Measurements from ENCODE around the gene TMEM106C. TPM values are rescaled to one million over a fixed set of nuclear protein-coding genes. Genes with fewer than 3 reads are reported as not detected.

Gene TMEM106C
- total RNA-seq, 2 experiments from 2014 or later: 148 to 158 TPM

DNA sequence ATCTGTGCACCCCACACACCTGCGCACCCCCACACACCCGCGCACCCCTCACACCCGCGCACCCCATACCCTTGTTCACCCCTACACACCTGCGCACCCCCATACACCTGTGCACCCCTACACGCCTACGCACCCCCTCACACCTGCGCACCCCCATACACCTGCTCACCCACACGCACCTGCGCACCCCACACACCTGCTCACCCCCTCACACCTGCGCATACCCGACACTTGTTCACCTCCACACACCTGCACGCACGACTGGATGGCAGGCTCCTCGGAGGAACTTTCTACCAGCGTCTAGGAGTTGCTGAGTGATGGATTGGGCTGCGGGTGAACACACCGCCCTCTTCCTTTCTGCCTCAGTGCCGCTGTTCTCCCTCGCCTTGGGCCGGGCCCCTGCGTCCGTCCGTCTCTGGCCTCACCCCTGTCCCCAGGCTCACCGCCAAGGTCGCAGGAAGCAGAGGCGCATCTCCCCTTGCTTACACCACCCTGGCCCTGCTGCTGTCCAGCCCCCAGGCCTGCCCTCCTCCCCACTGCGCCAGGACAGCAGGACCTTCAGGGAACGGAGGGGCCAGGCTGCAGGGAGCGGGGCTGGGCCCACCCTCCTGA, 20.7 kb upstream of the TMEM106C start:
- ATAC-seq (no peak), DNase-seq (no peak)
- ChIA-PET CTCF (no interaction called here), POLR2A (no interaction called here)
- Mint-ChIP-seq H3K27me3 (peaks cover 24% of the 10 kb centered on the region), H3K27ac (no peak overlapping the region), H3K9me3 (no peaks in the 10 kb centered on the region), H3K36me3 (ENCODE audit: low read depth) (no peaks in the 10 kb centered on the region), H3K4me1 (ENCODE audit: low read depth) (peaks cover 4% of the 10 kb centered on the region), H3K4me3 (no peak overlapping the region)
- TF ChIP-seq, protein P1, sequence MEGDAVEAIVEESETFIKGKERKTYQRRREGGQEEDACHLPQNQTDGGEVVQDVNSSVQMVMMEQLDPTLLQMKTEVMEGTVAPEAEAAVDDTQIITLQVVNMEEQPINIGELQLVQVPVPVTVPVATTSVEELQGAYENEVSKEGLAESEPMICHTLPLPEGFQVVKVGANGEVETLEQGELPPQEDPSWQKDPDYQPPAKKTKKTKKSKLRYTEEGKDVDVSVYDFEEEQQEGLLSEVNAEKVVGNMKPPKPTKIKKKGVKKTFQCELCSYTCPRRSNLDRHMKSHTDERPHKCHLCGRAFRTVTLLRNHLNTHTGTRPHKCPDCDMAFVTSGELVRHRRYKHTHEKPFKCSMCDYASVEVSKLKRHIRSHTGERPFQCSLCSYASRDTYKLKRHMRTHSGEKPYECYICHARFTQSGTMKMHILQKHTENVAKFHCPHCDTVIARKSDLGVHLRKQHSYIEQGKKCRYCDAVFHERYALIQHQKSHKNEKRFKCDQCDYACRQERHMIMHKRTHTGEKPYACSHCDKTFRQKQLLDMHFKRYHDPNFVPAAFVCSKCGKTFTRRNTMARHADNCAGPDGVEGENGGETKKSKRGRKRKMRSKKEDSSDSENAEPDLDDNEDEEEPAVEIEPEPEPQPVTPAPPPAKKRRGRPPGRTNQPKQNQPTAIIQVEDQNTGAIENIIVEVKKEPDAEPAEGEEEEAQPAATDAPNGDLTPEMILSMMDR (IDR thresholded peaks at IDR 0.05): no peak
- intact Hi-C loops (cut with micrococcal nuclease): loop anchor here (10.0 kb wide), 1 partner anchor 78 kb away; no protein-coding TSS in a partner anchor

DNA sequence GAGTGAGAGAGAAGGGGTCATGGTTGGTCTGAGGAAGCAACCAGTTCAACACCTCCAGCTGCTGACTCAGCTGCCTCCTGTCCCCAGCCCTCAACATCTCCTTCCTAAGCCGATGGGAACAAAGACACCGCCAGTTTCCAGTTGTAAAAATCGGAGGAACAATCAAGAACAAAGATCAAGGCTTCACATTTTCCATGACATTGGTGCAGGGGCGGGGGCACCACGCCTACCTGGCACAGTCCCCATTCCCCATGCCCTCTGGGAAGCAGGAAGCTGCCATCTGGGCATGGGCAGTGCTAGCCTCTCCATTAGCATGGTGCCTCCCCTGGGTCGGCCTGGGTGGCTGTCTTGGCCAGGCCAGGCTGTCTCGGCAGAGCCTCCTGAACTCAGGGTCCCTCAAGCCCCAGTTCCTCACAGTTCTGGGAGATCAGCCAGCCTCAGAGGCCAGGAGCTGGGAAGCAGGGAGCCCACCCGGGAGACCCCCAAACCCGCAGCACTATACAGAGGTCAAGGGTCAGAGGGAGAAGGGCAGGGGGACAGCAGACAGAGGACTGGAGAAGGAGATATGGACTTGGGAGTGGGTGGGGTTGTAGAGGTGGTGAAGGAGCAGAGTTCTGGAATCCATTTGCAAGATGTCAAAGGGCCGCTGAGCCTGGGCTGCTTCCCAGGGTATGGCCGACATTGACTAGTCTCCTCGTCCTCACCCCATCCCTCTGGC, 19.6 kb upstream of the TMEM106C start:
- ATAC-seq (no peak), DNase-seq (no peak)
- no peaks in the 10 kb centered on the region for H3K36me3 Mint-ChIP-seq (ENCODE audit: low read depth)
- peaks cover 4% of the 10 kb centered on the region for H3K4me1 Mint-ChIP-seq (ENCODE audit: low read depth)
- H3K4me3 Mint-ChIP-seq: no peak overlapping the region
- no peak overlapping the region for H3K27ac Mint-ChIP-seq
- intact Hi-C loops (cut with micrococcal nuclease): loop anchor here (10.0 kb wide), 1 partner anchor 79 kb away; no protein-coding TSS in a partner anchor
- H3K27me3 Mint-ChIP-seq: peaks cover 24% of the 10 kb centered on the region
- no peaks in the 10 kb centered on the region for H3K9me3 Mint-ChIP-seq
- ChIA-PET POLR2A (no interaction called here), CTCF (no interaction called here)
- TF ChIP-seq, protein P1 (IDR thresholded peaks at IDR 0.05): no peak

DNA sequence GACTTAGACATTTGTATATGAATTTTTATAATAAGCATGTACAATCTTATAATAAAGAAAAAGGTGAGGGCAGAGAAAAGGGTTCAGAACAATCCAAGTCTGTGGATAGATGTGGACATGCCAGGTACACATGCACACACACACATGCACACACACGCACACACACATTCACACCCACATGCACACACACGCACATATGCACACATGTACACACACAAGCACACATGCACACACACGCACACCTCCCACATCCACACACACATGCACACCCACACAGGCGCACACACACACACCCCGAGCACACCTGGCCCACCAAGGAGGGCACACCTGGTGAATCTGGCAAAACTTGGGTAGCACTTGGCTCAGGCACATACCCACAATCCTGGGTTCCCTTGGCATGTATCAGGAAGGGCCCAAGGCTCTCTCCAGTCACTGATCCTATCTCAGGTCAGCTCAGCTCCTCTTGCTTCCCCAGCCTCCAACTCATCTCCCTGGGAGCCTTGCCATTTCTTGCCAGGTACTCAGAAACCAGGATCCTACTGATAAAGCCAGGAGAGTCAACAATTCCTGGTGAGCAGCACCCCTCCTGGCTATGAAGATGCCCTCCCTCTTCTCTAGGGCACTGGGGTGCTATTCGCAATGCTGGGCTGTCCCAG, 18.6 kb upstream of the TMEM106C start:
- CTCF ChIA-PET: no interaction called here
- Mint-ChIP-seq H3K4me3 (no peak overlapping the region), H3K36me3 (ENCODE audit: low read depth) (no peaks in the 10 kb centered on the region), H3K4me1 (ENCODE audit: low read depth) (peaks cover 4% of the 10 kb centered on the region), H3K27ac (no peak overlapping the region), H3K27me3 (peaks cover 24% of the 10 kb centered on the region), H3K9me3 (no peaks in the 10 kb centered on the region)
- intact Hi-C loops (cut with micrococcal nuclease): loop anchor here (10.0 kb wide), 1 partner anchor 80 kb away; no protein-coding TSS in a partner anchor
- no peak for ATAC-seq
- no peak for DNase-seq
- POLR2A ChIA-PET: no interaction called here
- TF ChIP-seq, protein P1 (IDR thresholded peaks at IDR 0.05): no peak

DNA sequence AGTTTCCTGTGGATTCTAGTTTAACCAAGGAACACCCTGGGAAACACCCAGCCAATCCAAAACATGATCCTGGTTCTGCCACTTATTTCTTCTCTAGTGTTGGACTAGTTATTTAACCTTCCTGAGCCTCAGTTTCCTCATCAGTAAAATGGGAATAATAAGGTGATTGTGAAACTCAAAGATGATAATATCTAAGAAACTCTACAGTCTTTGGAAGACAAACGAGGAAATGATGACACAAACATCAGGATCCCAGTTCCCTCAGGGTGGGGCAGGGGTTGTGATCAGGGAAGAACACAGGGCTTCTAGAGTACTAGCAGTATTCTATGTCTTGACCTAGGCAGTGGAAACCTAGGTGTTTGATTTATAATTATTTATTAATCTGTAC, 18.1 kb upstream of the TMEM106C start:
- ChIA-PET CTCF (interaction anchor here (1.0 to 2.1 kb wide), 2 partner anchors 203 to 228 kb away, joined by 3 to 6 read pairs; no protein-coding TSS in a partner anchor), POLR2A (no interaction called here)
- peaks cover 4% of the 10 kb centered on the region for H3K4me1 Mint-ChIP-seq (ENCODE audit: low read depth)
- DNase-seq (no peak), ATAC-seq (no peak)
- no peaks in the 10 kb centered on the region for H3K9me3 Mint-ChIP-seq
- no peaks in the 10 kb centered on the region for H3K36me3 Mint-ChIP-seq (ENCODE audit: low read depth)
- H3K27ac Mint-ChIP-seq: no peak overlapping the region
- H3K27me3 Mint-ChIP-seq: peaks cover 22% of the 10 kb centered on the region
- intact Hi-C loops (cut with micrococcal nuclease): loop anchor here (10.0 kb wide), 1 partner anchor 81 kb away; no protein-coding TSS in a partner anchor
- TF ChIP-seq, protein P1 (IDR thresholded peaks at IDR 0.05): no peak
- no peak overlapping the region for H3K4me3 Mint-ChIP-seq
